Tibial nerve (tissue), 4 donors: ENCODE data around the gene IDH3G.

Experiments
- EP300 ChIP-seq, 2 donors: sonication (generic); formaldehyde crosslinking; IDR thresholded peaks; one replicate each; pipeline ENCODE4 v1.6.1; 2017; ENCODE audit warnings: antibody characterized with exemption in 2 of 2, mild to moderate bottlenecking in 1 of 2
- POLR2A ChIP-seq, 2 donors: fragments of 450-650 bp; IDR thresholded peaks; one replicate each; pipeline ENCODE4 v1.6.1; 2017; ENCODE audit warnings: antibody characterized with exemption in 2 of 2, mild to moderate bottlenecking in 2 of 2, moderate library complexity in 2 of 2
- TF ChIP-seq, protein P1 (sequence below), 5 experiments: fragments of 200-600 bp in 3 of 5; fragments of 450-650 bp in 2 of 5; sonication (generic) in 3 of 5; IDR thresholded peaks; one replicate each; pipeline ENCODE4 v1.5.1; 2016 to 2019; ENCODE audit warnings: antibody characterized with exemption in 5 of 5, mild to moderate bottlenecking in 3 of 5, moderate library complexity in 2 of 5

DNA sequence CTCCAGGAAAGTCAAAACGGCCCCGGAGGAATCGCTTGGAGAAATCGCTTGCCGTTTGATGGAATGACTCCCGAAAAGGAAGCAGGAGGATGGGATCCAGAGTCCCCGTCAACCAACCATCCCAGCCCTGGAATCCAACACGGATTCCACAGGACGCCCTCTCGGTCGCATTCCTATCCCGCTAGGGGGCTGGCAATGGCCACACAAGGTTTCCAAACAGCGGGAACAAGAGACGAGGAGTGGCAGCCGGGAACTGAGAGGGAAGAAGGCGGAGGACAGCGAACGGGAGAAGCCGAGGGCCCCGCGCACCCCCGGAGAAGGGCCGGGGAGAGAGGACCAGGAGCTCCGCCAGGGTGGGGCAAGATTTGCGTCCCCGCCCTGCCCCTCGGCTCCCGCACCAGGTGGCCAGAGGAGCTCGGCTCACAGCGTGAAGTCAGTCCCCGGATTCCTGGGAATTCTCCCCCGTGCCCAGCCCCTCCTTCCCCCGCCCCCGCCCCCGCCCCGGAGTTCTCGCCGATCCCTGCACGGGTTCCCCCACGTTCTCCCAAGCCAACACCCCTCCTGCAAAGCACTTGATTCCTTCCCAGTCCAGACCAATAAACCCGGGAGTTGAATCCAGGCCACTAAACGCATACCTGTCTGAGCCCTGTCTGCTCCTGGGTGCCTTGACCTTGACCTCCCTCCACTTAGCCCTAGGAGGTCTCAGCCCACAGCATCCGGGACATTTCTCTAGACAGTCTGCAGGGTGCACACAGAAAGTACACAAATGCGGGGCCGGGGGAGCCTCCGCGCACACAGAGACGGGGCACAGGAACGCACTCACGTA lies 34.8 kb upstream of the IDH3G start:
- TF ChIP-seq EP300 (IDR thresholded peaks at IDR 0.05) (no peak), POLR2A (IDR thresholded peaks at IDR 0.05) (no peak)
- TF ChIP-seq, protein P1, sequence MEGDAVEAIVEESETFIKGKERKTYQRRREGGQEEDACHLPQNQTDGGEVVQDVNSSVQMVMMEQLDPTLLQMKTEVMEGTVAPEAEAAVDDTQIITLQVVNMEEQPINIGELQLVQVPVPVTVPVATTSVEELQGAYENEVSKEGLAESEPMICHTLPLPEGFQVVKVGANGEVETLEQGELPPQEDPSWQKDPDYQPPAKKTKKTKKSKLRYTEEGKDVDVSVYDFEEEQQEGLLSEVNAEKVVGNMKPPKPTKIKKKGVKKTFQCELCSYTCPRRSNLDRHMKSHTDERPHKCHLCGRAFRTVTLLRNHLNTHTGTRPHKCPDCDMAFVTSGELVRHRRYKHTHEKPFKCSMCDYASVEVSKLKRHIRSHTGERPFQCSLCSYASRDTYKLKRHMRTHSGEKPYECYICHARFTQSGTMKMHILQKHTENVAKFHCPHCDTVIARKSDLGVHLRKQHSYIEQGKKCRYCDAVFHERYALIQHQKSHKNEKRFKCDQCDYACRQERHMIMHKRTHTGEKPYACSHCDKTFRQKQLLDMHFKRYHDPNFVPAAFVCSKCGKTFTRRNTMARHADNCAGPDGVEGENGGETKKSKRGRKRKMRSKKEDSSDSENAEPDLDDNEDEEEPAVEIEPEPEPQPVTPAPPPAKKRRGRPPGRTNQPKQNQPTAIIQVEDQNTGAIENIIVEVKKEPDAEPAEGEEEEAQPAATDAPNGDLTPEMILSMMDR (IDR thresholded peaks at IDR 0.05), result no peak
